H9 (cell line): ENCODE data around the gene UBN1. TPM values are rescaled to one million over a fixed set of nuclear protein-coding genes. Genes with fewer than 3 reads are reported as not detected.

Experiments used
- DNase-seq: peaks from one replicate; pipeline ENCODE4 v3.0.0-alpha.2; 2017
- H2AFZ ChIP-seq: one replicate; pipeline ENCODE4 v1.6.1; 2013; ENCODE audit warnings: mild to moderate bottlenecking, low read length, control low read depth, moderate library complexity
- H2AK5ac ChIP-seq: 2 replicates; pipeline ENCODE4 v1.6.1; 2013; ENCODE audit warnings: low read length, control low read depth, mixed read lengths; ENCODE audit not compliant: insufficient read length
- H2BK120ac ChIP-seq: one replicate; pipeline ENCODE4 v1.6.1; 2013; ENCODE audit warnings: low read depth, mild to moderate bottlenecking, low read length, control low read depth, inconsistent platforms; ENCODE audit not compliant: poor library complexity, severe bottlenecking
- H2BK12ac ChIP-seq: 2 replicates; pipeline ENCODE4 v1.6.1; 2013; ENCODE audit warnings: low read length, control low read depth, mixed read lengths, low read depth; ENCODE audit not compliant: insufficient read length
- H2BK15ac ChIP-seq: 2 replicates; pipeline ENCODE4 v1.6.1; 2013; ENCODE audit warnings: low read depth, low read length, control low read depth
- H2BK20ac ChIP-seq: one replicate; pipeline ENCODE4 v1.6.1; 2013; ENCODE audit warnings: low read depth, mild to moderate bottlenecking, low read length, control low read depth, inconsistent platforms; ENCODE audit not compliant: poor library complexity, severe bottlenecking
- H2BK5ac ChIP-seq: 2 replicates; pipeline ENCODE4 v1.6.1; 2013; ENCODE audit warnings: low read length, control low read depth, mixed read lengths; ENCODE audit not compliant: insufficient read length
- H3K14ac ChIP-seq: 2 replicates; pipeline ENCODE4 v1.6.1; 2013; ENCODE audit warnings: low read length, control low read depth; ENCODE audit not compliant: insufficient read depth
- H3K18ac ChIP-seq: 2 replicates; pipeline ENCODE4 v1.6.1; 2013; ENCODE audit warnings: low read depth, mild to moderate bottlenecking, mixed read lengths, low read length, control low read depth; ENCODE audit not compliant: insufficient read length
- H3K23ac ChIP-seq: 2 replicates; pipeline ENCODE4 v1.6.1; 2013; ENCODE audit warnings: low read length, control low read depth, mixed read lengths, low read depth; ENCODE audit not compliant: insufficient read length
- H3K23me2 ChIP-seq: 2 replicates; pipeline ENCODE4 v1.6.1; 2013; ENCODE audit warnings: low read depth, mild to moderate bottlenecking, mixed read lengths, low read length, control low read depth; ENCODE audit not compliant: insufficient read length, poor library complexity, severe bottlenecking
- H3K27ac ChIP-seq: 2 replicates; pipeline ENCODE4 v1.5.1; 2013; ENCODE audit warnings: low read length, control low read depth, mixed read lengths, low read depth; ENCODE audit not compliant: insufficient read length
- H3K27me3 ChIP-seq: 2 replicates; pipeline ENCODE4 v1.6.1; 2013; ENCODE audit warnings: low read length, control low read depth, inconsistent platforms; ENCODE audit not compliant: insufficient read depth
- H3K4ac ChIP-seq: 2 replicates; pipeline ENCODE4 v1.6.1; 2013; ENCODE audit warnings: low read depth, mild to moderate bottlenecking, control low read depth, inconsistent platforms, low read length, moderate library complexity
- H3K4me1 ChIP-seq: 2 replicates; pipeline ENCODE4 v1.6.1; 2013; ENCODE audit warnings: low read length, control low read depth, inconsistent platforms; ENCODE audit not compliant: insufficient read depth
- H3K4me2 ChIP-seq: 2 replicates; pipeline ENCODE4 v1.6.1; 2013; ENCODE audit warnings: low read length, control low read depth, mixed read lengths; ENCODE audit not compliant: insufficient read length, insufficient read depth
- H3K56ac ChIP-seq: 2 replicates; pipeline ENCODE4 v1.6.1; 2013; ENCODE audit warnings: low read depth, mild to moderate bottlenecking, mixed read lengths, low read length, control low read depth; ENCODE audit not compliant: insufficient read length
- H3K79me1 ChIP-seq: 2 replicates; pipeline ENCODE4 v1.6.1; 2013; ENCODE audit warnings: low read depth, mild to moderate bottlenecking, moderate library complexity, low read length, control low read depth, inconsistent platforms; ENCODE audit not compliant: insufficient read depth, poor library complexity, severe bottlenecking
- H3K79me2 ChIP-seq: 2 replicates; pipeline ENCODE4 v1.6.1; 2013; ENCODE audit warnings: low read length, control low read depth, inconsistent platforms; ENCODE audit not compliant: insufficient read depth
- H3K9ac ChIP-seq: 2 replicates; pipeline ENCODE4 v1.6.1; 2013; ENCODE audit warnings: low read length, control low read depth, mixed read lengths; ENCODE audit not compliant: insufficient read length; ENCODE audit errors: extremely low read depth
- H3K9me3 ChIP-seq: one replicate; pipeline ENCODE4 v1.6.1; 2013; ENCODE audit warnings: low read depth, low read length, inconsistent platforms; ENCODE audit not compliant: control insufficient read depth
- H3T11ph ChIP-seq: one replicate; pipeline ENCODE4 v1.6.1; 2013; ENCODE audit warnings: mild to moderate bottlenecking, low read length, control low read depth, inconsistent platforms
- H4K20me1 ChIP-seq: one replicate; pipeline ENCODE4 v1.6.1; 2013; ENCODE audit not compliant: control insufficient read depth, insufficient read length, insufficient read depth
- H4K5ac ChIP-seq: 2 replicates; pipeline ENCODE4 v1.6.1; 2013; ENCODE audit warnings: low read depth, mild to moderate bottlenecking, mixed read lengths, low read length, control low read depth; ENCODE audit not compliant: insufficient read length
- H4K8ac ChIP-seq: replicated peaks from 2 replicates; pipeline ENCODE4 v1.6.1; 2013; ENCODE audit warnings: low read length, control low read depth, mixed read lengths, low read depth; ENCODE audit not compliant: insufficient read length
- H4K91ac ChIP-seq: 2 replicates; pipeline ENCODE4 v1.6.1; 2013; ENCODE audit warnings: low read depth, mild to moderate bottlenecking, moderate library complexity, mixed read lengths, low read length, control low read depth; ENCODE audit not compliant: insufficient read length
- H3K27ac Mint-ChIP-seq, 3 experiments: 2 replicates in 2 of 3; 3 replicates in 1 of 3; pipeline ENCODE4 v1.8.0; 2020 to 2021; ENCODE audit warnings: mixed read lengths in 3 of 3, mild to moderate bottlenecking in 1 of 3, moderate library complexity in 1 of 3
- H3K27me3 Mint-ChIP-seq: 2 replicates; pipeline ENCODE4 v1.8.0; 2021; ENCODE audit warnings: low read depth, mild to moderate bottlenecking, moderate library complexity, mixed read lengths
- H3K36me3 Mint-ChIP-seq, 3 experiments: 2 replicates in 2 of 3; 3 replicates in 1 of 3; pipeline ENCODE4 v1.8.0; 2020 to 2021; ENCODE audit warnings: low read depth in 3 of 3, mixed read lengths in 3 of 3; ENCODE audit not compliant: insufficient read depth in 1 of 3
- H3K4me1 Mint-ChIP-seq, 2 experiments: 2 replicates each; pipeline ENCODE4 v1.8.0; 2020; ENCODE audit warnings: mixed read lengths in 2 of 2
- H3K4me3 Mint-ChIP-seq, 2 experiments: 2 replicates in 1 of 2; 3 replicates in 1 of 2; pipeline ENCODE4 v1.8.0; 2020 to 2021; ENCODE audit warnings: mild to moderate bottlenecking in 2 of 2, mixed read lengths in 2 of 2, moderate library complexity in 1 of 2
- H3K9me3 Mint-ChIP-seq, 2 experiments: 2 replicates in 1 of 2; 3 replicates in 1 of 2; pipeline ENCODE4 v1.8.0; 2020; ENCODE audit warnings: mild to moderate bottlenecking in 2 of 2, mixed read lengths in 2 of 2, moderate library complexity in 1 of 2
- CTCF ChIP-seq: fragments of 200-600 bp; sonication (generic); conservative IDR thresholded peaks from 3 replicates; pipeline ENCODE4 v1.8.0; 2021; ENCODE audit warnings: antibody characterized with exemption, mild to moderate bottlenecking
- WGBS: extraction: QIAGEN DNeasy Blood & Tissue Kit; methylation state at CpG from one replicate; pipeline ENCODE4 v1.1.7; 2013; ENCODE audit warnings: missing lambda C conversion rate, low lambda C conversion rate, mixed read lengths; ENCODE audit not compliant: insufficient read length; ENCODE audit errors: extremely low coverage; 5-methylcytosine and 5-hydroxymethylcytosine counted together
- total RNA-seq: library from RNA; stranded (reverse); gene quantifications from 2 replicates; pipeline ENCODE4 v1.2.1, GENCODE V29; 2021

UBN1 gene
- total RNA-seq, 1 experiment from 2014 or later: 55.2 TPM

GRCh38 chr16:4866586-4866985 is 19.3 kb downstream of the UBN1 start:
- H2AK5ac ChIP-seq: no peak overlapping the region
- Mint-ChIP-seq H3K4me1 (peaks cover 0 to 4% of the 10 kb centered on the region in 2 experiments; a peak in 2 of 4 replicates), H3K36me3 (peaks cover 13 to 51% (median 40%) of the 10 kb centered on the region in 3 experiments; a peak in 6 of 7 replicates), H3K27me3 (no peaks in the 10 kb centered on the region; the same call in 1 of the 2 replicates), H3K27ac (no peak overlapping the region; a peak in 1 of 7 replicates), H3K4me3 (no peak overlapping the region), H3K9me3 (no peaks in the 10 kb centered on the region)
- no peak overlapping the region for H3K56ac ChIP-seq
- no peak overlapping the region for H3T11ph ChIP-seq
- no peak overlapping the region for H2AFZ ChIP-seq
- no peak overlapping the region for H3K23ac ChIP-seq
- no peak overlapping the region for H4K8ac ChIP-seq
- no peak for TF ChIP-seq CTCF
- H3K79me2 ChIP-seq: peaks cover 5% of the 10 kb centered on the region; the same call in 1 of the 2 replicates
- no peak overlapping the region for H2BK15ac ChIP-seq
- no peak overlapping the region for H2BK20ac ChIP-seq
- no CpG with 5 or more reads among the region's 12 CpGs for WGBS
- H2BK120ac ChIP-seq: no peak overlapping the region
- H3K18ac ChIP-seq: no peak overlapping the region
- H4K5ac ChIP-seq: no peak overlapping the region
- no peaks in the 10 kb centered on the region; the same call in 1 of the 2 replicates for H3K27me3 ChIP-seq
- no peak for DNase-seq
- no peaks in the 10 kb centered on the region for H3K79me1 ChIP-seq
- no peaks in the 10 kb centered on the region for H3K23me2 ChIP-seq
- H3K9me3 ChIP-seq: no peaks in the 10 kb centered on the region
- no peaks in the 10 kb centered on the region for H4K20me1 ChIP-seq
- H2BK5ac ChIP-seq: no peak overlapping the region
- no peaks in the 10 kb centered on the region for H3K4me1 ChIP-seq
- no peak overlapping the region for H3K9ac ChIP-seq
- no peak overlapping the region for H3K27ac ChIP-seq
- H3K4ac ChIP-seq: no peak overlapping the region
- no peak overlapping the region for H3K4me2 ChIP-seq
- H4K91ac ChIP-seq: no peak overlapping the region
- H2BK12ac ChIP-seq: no peak overlapping the region
- no peak overlapping the region for H3K14ac ChIP-seq
